Activated CD4-positive, alpha-beta T cell treated with anti-CD3 and anti-CD28 coated beads, Interleukin-2, amount 50 U/mL, for 4 hours (primary cell): Measurements from ENCODE around the gene CEP164.
"Not testable (repeated sequence)": the region's sequence is repeated elsewhere in the genome, so short reads cannot be mapped to it uniquely, and the experiment has no call there.

ENCODE experiments used
- DNase-seq, 2 experiments: peaks; one replicate each; pipeline ENCODE4 v3.0.0-alpha.2; 2020

Gene CEP164

DNA sequence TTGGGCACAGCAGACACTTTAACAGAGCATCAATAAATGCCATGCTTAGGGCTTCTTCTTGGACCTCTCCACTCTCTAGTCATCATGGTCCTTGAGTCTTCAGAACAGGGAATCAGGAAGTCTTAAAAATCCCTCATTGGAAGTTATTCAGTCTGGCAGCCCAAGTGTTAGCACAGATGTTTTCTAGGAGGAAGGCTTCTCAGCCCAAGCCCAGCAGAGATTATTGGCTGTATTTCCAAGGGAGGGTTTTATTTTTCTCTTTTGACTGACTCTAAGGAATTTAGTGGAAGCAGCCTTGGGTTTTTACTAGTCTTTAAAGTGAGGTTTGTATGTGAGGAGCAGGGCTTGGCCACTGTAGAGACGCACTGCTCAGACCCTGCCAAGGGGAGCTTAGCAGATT is 41.9 kb downstream of the CEP164 start:
- DNase-seq: no peak

DNA sequence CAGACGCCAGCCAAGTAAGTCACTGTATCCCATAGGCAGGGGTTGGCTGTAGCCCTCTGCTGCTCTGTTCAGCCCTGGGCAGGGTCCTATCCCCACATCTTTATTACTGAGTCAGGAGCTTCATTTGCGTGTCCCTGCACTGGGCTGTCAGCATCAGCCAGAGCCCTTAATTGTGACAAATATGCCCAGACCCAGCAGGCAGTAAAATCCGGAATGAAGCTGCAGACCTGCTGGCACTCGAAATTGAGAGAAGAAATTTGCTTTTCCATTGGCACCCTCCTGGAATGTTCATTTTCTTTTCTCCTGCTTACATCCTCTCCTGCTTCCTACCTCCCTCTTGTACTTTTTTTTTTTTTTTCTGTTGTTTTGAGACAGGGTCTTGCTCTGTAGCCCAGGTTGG is 43.8 kb downstream of the CEP164 start:
- DNase-seq: no peak

DNA sequence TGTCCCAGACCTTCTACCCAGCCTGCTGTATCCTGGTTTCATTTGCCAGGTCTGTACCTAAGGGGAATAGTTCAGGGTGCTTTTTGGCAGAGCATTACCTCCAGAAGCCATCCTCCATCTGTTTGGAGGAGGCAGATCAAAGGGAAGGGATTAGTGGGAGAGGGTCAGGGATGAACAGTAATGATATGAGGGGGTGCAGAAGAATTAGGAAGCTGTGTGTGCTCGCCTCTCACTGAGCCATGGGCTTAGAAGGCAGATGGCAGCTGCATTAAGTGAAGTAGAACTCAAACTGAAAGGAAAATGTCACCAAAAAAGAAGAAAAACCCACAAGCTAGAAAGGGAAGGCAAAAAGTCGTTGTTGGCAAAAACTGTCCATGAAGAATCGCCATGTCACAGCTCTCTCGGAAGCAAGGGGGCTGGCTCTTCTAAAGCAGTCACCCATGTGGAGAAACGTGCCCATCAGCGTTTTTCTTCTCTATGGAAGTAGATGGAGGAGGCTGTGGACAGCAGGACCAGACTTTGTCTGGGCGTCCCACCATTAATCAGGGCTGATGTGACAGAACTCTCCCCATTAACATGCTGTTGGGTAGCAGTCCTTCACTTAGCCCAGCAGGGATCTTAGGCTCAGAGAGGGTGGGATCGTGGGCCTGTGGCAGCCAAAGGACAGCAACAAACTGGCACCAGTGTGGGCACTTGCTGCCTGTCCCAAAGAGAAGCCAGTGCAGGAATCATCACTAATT is 46.8 kb downstream of the CEP164 start:
- DNase-seq: no peak

DNA sequence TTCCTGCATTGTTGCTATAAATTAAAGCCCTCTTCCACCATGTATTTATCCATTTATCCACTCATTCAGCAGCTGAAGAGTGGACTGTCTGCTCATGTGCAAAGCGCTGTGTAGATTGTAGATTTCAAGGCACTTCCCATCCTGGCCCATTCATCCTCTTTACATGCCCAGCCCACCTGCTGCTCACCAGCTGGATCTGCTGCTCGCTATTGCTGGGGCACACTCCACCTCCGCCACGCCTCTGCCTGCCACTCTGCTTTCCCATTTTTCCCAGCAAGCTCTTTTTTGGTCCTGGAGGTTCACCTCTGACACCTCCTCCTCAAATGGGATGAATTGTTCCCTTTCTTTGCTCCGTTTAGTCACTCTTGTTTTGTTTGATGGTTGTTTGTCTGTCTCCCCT is 48.3 kb downstream of the CEP164 start:
- DNase-seq: no peak

DNA sequence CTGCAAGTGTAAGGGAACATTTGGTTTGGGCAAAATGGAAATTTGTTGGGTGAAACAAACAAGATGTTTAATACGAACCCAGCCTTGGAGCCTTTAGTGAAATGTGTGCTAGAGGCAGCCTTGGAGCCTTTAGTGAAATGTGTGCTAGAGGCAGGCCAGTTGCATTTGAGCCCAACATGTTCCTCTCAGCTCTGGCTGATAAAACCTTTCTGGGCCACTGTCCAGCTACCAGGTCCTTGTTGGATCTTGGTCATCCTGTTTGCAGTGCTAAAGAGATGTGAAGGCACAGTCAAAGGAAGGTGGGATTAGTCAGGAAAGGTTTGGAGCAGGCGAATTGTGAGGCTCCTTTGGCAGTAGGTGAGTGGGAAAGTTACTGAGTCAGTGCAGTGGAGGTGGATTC is 48.9 kb downstream of the CEP164 start:
- DNase-seq: no peak

DNA sequence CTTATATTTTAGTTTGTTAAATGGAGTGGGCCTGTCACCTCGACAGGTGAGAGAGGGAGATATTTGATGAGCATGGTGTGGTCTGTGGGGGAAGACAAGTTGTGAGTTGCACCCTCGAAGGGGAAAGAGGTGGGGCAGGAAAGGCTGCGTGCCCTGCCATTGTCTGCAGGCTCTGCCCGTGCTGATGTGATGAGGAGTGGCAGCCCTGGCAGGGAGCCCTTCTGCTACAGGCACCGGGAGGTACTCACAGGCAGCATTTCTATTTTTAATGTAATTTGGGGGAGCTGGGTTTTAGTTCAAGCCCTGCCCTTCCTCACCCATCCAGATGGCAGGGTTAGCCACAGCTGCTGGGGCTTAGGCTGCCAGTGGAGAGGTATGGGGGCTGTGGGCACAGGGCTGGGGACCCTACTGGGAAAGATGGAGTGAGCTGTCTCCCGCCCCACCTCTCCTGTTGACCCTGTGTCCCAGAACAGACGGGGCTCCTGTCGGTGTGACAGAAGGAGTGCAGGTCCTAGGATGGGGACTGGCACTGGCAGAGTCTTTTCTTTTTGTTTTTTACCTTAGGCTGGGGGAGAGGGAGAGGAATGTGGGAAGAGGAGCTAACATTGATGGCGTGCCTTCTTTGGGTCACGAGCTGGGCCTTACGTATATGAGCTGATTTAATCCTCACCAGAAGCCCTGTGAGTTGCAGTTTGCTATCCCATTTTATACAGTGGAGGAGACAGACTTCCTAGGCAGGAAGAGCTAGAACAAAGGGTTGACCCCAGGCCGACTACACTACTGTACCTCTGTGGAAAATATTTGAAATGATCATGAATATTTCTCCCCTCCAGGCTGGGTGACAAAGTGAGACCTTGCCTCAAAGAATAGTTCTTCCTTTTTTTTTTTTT is 51.6 kb downstream of the CEP164 start:
- DNase-seq: no peak

DNA sequence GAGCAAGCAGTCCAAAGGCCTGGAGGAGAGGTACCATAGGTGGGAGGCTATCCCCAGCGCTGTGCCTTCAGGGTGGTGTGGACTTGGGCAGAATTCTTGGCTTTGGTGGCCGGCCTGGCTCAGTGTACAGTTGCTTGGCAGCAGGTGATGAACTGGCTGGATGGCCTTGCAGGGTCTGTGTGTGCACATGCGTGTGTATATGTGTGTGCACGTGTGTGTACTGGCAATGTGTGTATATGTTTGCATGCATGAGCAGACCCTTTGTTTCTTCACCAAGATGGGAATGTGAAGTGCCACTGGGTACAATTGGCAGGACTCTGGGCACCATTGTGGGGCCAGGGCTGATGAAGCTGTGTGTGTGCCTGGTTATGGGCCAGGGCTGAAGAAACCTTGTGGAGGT is 53.0 kb downstream of the CEP164 start:
- no peak for DNase-seq

DNA sequence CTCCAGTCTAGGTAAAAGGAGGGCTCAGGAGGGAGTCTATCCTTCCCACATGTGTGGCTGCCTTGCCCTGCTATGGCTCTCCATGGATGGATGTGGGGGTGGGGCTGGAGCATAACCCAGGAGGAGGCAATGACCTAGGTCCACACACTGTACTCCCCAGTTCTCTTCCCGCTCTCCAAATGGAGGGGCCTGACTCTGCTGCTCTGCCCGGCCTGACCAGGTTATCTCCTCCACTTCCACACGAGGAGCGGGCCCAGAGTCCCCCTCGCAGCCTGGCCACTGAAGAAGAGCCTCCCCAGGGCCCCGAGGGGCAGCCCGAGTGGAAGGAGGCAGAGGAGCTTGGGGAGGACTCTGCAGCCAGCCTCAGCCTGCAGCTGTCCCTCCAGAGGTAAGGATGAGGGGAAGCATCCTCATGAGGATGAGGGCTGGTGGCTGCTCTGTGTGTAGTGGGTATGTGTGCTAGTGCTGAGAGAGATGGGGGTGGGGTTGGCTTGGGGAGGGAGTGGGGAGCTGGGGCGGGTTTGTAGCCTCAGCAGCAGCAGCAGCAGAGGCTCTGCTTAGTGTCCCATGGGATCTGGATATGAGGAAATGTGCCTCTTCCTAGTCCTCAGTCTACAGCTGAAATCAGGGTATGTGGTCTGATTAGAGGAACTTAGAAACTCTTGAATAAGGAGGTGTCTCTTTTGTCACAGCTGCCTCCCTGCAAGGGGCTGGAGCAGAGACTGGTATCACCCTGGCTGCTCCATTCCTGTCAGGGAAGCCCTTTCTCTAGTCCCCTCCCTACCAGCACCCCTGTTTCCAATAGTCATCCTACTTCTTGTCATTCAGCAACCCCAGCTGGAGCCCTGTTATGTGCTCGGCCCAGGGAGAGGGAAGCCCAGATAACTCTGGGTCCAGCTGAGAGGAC is 54.1 kb downstream of the CEP164 start:
- DNase-seq: no peak

DNA sequence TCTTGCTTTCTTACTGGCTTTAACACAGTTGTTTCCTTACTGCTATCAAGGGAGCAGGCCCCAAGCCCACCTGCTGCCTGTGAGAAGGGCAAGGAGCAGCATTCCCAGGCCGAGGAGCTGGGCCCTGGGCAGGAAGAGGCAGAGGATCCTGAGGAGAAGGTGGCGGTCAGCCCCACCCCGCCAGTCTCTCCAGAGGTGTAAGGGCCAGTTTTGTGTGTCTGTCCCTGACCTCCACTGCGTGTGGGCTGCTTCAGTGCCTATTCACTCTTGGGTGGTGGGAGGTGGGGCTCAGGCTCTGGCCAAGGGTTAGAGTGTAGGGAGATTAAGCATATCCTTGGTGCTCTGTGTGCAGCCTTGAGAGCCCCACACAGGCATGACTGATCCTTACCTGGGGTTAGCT is 55.1 kb downstream of the CEP164 start:
- no peak for DNase-seq

DNA sequence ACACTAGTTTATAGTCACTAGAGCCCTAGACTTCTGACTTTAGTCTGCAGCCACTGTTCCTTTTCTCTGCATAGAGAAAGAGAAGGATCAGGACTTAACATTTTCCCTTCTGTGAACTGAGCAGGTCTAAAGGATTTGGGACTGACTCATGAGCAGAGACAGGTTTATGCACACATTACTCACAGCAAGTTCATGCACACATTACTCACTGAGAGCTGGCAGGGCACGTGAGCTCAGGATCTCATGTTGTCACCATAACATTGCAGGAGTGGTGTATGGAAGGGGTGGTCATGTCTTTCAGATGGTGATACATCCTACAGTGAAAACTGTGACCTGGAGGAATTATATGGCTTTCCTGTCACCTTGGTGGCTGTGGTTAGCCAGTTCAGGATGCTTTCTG is 56.4 kb downstream of the CEP164 start:
- no peak for DNase-seq

DNA sequence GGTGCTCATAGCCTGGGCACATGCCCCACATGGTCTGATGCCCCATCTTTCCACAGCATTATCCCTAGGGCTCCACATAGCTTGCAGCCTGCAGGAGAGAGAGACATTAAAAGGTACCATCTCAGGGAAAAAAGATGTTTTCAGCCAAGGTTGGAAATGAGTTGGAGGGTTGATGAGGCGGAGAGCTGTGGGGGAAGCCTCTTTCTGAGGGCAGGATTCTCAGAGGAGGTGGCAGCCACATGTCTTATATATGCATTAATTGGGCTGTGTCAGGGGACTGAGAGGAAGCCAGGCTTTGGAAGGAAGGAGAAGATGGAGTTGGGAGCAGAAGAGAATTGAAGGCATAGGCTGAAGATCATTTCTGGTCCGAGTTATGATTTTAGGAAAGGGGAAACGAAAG is 57.8 kb downstream of the CEP164 start:
- DNase-seq: no peak

DNA sequence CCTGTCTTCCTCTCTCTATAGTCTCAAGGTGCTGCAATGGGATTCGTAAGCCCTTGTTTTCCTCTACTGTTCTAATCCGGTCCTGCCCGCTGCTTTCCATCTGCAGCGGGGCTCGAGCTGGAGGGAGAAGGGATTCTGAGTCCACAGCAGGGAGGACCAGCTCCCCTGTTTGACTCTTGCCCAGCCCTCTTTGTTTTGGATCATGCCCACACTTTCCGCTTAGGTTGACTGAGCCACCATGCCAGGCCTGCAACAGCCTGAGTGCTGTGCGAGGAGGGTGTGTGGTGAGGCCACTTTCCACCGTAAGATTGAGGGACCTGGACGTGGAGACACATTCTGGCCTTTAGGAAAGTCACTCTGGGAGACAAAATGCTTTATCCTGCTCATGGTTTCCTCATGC is 58.3 kb downstream of the CEP164 start:
- DNase-seq: no peak

DNA sequence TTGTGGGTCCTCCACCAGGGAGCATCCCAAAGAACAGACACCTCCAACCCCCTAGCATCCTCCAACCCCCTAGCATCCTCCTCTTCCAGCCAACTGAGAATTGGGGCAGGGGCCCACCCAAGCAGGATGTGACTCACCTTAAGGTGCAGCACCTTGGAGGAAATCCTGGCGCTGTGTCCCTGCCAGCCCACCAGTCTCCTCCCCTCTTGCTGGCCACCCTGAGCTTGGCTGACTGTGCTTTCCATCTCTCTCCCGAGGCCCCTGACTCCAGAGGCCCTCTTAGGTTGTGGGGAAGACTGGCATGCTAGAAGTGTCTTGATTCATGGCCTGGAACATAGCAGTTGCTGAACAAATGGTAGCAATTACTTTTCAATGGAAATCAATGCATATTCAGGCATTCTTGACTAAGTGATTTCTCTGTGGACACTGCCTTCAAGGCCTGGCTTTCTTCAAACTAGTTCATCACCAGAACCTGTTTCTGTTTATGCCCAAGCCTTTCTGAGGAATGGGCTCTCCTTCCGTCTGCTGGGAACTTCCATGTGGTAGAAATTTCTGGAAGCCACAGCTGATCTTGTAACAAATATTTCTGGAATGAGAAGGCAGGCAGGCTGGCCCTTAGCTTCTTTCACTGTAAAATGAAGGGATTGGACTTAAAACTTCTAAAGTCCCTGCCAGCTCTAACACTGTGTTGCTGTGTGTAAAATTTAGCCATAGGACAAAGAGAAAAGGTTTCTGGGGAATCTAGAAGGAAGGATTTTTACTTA is 60.5 kb downstream of the CEP164 start:
- no peak for DNase-seq

DNA sequence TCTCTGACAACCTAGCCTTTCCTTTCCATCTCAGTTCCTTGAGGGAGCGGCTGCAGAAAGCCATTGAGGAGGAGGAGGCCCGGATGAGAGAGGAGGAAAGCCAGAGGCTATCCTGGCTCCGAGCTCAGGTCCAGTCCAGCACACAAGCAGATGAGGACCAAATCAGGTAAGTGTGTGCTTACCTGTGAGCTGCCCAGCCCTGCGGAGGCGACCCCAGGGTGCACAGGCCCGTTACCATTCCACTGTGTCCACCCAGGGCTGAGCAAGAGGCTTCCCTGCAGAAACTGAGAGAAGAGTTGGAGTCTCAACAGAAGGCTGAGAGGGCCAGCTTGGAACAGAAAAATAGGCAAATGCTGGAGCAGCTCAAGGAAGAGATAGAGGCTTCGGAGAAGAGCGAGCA is 63.1 kb downstream of the CEP164 start:
- no peak for DNase-seq

DNA sequence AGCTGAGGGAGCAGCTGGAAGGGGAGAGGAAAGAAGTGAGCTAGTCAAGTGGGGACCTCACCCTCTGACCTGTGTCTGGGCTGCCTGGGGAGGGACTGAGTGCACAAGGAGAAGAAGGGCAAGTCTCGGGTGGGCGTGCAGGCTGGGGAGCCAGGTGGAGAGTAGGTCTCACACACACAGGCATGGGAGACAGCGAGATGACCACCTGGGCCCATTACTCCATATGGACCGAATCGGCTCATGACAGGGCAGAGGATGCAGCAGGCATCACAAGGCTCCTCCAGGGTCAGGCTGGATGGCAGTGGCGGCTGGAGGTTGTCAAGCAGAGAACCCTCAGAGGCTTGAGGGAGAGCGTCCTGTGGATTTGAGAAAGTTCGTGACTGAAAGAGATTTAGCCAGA is 63.5 kb downstream of the CEP164 start:
- no peak for DNase-seq

DNA sequence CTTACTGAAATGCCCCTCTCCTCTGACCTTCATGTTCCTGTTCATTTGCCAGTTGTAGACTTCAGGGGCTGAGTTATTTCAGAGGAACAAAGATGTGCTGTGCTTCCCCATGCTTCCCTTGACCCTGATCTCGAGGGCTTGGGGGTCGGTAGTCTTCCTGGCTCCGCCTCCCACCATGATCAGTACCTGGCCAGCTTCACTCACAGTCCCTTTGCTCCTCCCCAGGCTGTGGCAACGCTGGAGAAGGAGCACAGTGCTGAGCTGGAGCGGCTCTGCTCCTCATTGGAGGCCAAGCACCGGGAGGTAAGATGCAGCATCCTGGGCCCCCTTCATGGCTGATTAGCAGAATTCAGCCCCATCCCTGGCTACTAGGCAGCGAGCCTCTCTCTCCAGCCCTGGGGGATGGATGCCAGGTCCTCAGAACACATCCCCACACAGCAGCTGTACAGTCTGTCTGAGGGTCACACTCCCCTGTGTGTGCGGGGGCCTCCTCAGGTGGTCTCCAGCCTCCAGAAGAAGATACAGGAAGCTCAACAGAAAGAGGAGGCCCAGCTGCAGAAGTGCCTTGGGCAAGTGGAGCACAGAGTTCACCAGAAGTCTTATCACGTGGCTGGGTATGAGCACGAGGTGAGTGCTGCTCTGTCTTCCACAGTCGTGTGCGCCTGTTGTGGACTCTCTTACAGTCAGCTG is 64.5 kb downstream of the CEP164 start:
- no peak for DNase-seq

DNA sequence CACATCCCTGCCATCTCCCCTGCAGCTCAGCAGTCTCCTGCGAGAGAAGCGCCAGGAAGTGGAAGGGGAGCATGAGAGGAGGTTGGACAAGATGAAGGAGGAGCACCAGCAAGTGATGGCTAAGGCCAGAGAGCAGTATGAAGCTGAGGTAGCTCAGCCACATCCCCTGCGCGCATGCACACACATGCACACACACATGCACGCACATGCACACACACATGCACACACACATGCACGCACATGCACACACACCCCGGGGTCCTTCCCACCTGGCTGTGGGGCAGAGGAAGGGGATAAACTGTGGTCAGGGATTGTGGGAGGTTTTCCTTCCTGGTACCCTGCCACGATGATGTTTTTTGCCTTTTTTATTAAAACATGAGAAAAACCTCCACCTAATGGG is 65.3 kb downstream of the CEP164 start:
- no peak for DNase-seq

DNA sequence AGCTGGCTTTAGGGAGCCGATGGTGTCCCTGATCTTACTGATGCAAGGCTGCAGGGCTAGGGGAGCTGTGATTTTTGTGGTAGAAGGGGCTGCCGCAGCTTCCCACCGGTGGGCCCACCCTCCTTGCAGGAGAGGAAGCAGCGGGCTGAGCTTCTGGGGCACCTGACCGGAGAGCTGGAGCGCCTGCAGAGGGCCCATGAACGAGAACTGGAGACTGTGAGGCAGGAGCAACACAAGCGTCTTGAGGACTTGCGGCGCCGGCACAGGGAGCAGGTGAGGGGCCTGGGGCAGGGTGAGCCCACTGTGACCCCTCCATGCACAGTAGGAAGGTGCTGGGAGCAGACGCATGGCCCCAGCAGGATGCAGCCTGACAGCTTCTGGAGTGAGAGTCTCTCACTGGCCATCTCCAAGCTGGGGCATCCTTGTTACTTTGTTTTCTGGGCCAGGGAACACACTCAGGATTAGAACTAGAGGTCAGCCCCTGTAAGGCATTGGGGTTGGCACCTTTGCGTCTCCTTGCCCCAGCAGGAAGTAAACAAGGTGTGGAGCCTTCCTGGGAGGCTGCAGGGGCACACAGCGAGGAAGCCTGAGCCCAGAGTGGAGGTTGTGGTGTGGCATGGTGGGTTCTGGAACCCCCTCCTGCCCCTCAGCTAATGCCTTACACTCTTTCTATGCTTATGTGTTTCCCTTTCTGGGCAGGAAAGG is 66.7 kb downstream of the CEP164 start:
- DNase-seq: no peak

DNA sequence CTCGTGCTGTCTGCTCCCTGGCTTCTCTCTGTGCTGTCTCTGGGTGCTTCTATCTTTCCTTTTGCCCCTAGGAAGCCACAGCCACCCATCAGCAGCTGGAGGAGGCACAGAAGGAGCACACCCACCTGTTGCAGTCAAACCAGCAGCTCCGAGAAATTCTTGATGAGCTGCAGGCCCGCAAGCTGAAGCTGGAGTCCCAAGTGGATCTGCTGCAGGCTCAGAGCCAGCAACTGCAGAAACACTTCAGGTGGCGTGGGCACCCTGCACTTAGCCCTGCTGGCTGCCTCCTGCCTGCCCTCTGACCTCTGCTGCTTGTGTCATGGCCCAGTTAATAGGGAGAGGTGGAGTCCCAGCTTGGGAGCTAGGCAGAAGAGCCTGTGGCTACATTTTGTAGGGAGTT is 67.8 kb downstream of the CEP164 start:
- DNase-seq: no peak

DNA sequence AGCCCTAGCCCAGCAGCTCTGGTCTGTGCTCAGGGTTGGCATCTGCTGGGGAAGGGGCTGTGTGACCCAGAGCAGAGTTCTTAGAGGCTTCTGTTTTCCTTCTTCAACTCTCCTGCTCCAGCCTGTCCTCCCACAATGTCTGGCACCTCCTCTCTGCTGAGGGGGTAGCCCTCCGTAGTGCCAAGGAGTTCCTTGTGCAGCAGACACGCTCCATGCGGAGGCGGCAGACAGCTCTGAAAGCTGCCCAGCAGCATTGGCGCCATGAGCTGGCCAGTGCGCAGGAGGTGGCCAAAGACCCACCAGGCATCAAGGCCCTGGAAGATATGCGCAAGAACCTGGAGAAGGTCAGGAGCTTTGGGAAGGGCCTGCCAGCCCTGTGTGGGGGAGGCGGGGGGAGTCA is 69.3 kb downstream of the CEP164 start:
- no peak for DNase-seq

DNA sequence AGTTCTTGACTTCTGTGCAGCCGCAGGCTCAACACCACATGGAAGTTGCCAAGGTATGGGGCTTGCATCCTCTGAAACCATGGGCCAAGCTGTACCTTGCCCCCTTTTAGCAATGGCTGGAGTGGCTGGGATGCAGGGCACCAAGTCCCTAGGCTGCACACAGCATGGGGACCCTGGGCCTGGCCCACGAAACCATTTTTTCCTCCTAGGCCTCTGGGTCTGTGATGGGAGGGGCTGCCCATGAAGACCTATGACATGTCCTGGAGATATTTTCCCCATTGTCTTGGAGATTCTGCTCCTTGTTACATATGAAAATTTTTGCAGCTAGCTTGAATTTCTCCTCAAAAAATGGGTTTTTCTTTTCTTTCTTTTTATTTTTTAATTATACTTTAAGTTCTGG is 71.0 kb downstream of the CEP164 start:
- DNase-seq: not testable (repeated sequence)
